Right ventricle myocardium inferior (tissue), 1 donor: Measurements from ENCODE around the gene REN. TPM values are rescaled to one million over a fixed set of nuclear protein-coding genes. Genes with fewer than 3 reads are reported as not detected.
A peak's percentile ranks its signal among the peaks of the same experiment; 100 is the strongest.

Experiments used
- ATAC-seq: fragments of 200-7000 bp; cut with Tn5 transposase; one replicate; pipeline ENCODE4 v1.9.1; 2020; ENCODE audit warnings: mild to moderate bottlenecking, moderate library complexity
- DNase-seq: peaks from one replicate; pipeline ENCODE4 v3.0.0; 2021; ENCODE audit errors: missing footprints
- intact Hi-C: fragments of 100-400 bp; cut with DNase I; formaldehyde crosslinking; loops from one replicate; pipeline ENCODE4 v1.11.0; 2022
- total RNA-seq: library from RNA; stranded (reverse); fragmentation: NEBNext Ultra II Directional; extraction: Animal tissue kit (Norgen Biotek cat#: 25700); gene quantifications from one replicate; pipeline ENCODE4 v1.2.1, GENCODE V29; 2021
- donor health status: DM: no; HTN: yes; CAD: no; lungs with severe emphysema.

REN gene
- total RNA-seq, 1 donor from 2014 or later = not detected

- DNase-seq = no peak
- ATAC-seq = no peak
- intact Hi-C loops = loop anchor here (2.0 kb wide), 1 partner anchor 51 kb away; no protein-coding TSS in a partner anchor
Measured at GRCh38 chr1:204125759-204126351, 40.3 kb downstream of the REN start.

- ATAC-seq = no peak
- peak; percentile 82 for DNase-seq
- intact Hi-C loops = no loop called here
Measured at GRCh38 chr1:204124639-204125038, 41.5 kb downstream of the REN start.

- ATAC-seq (no peak), DNase-seq (no peak)
- intact Hi-C loops = no loop called here
Measured at GRCh38 chr1:204123376-204123775, 42.8 kb downstream of the REN start.

- ATAC-seq (no peak), DNase-seq (no peak)
- intact Hi-C loops = no loop called here
Measured at GRCh38 chr1:204121840-204122555, 44.1 kb downstream of the REN start.

GRCh38 chr1:204116539-204116938 is 49.6 kb downstream of the REN start:
- DNase-seq (no peak), ATAC-seq (no peak)
- intact Hi-C loops = no loop called here

GRCh38 chr1:204115116-204115515 is 51.0 kb downstream of the REN start:
- intact Hi-C loops = no loop called here
- DNase-seq (no peak), ATAC-seq (no peak)

- DNase-seq (no peak), ATAC-seq (no peak)
- intact Hi-C loops = no loop called here
Measured at GRCh38 chr1:204114606-204115005, 51.5 kb downstream of the REN start.

GRCh38 chr1:204113896-204114295 is 52.2 kb downstream of the REN start:
- intact Hi-C loops = no loop called here
- no peak for DNase-seq
- ATAC-seq = no peak

GRCh38 chr1:204112876-204113730 is 53.0 kb downstream of the REN start:
- intact Hi-C loops = no loop called here
- ATAC-seq (no peak), DNase-seq (no peak)

- ATAC-seq (no peak), DNase-seq (no peak)
- intact Hi-C loops = no loop called here
Measured at GRCh38 chr1:204110894-204111633, 55.1 kb downstream of the REN start.

- DNase-seq (no peak), ATAC-seq (no peak)
- intact Hi-C loops = no loop called here
Measured at GRCh38 chr1:204108312-204109141, 57.6 kb downstream of the REN start.

GRCh38 chr1:204107892-204108291 is 58.2 kb downstream of the REN start:
- ATAC-seq = no peak
- intact Hi-C loops = no loop called here
- DNase-seq = no peak

- ATAC-seq = no peak
- intact Hi-C loops = no loop called here
- DNase-seq = no peak
Measured at GRCh38 chr1:204106825-204107224, 59.3 kb downstream of the REN start.

GRCh38 chr1:204105131-204105515 is 61.0 kb downstream of the REN start:
- ATAC-seq = no peak
- intact Hi-C loops = no loop called here
- no peak for DNase-seq

Other genes with a start within 250 kb of the REN start
- 12.1 TPM for gene SOX13, start 93.2 kb downstream of the REN start, total RNA-seq
- gene ETNK2, start 14.3 kb downstream of the REN start, total RNA-seq = 5.3 TPM
- not detected for gene KISS1, start 30.2 kb upstream of the REN start, total RNA-seq
- not detected for gene GOLT1A, start 47.7 kb upstream of the REN start, total RNA-seq
- gene PLEKHA6, start 193.6 kb upstream of the REN start, total RNA-seq = 18.7 TPM
- 21.0 TPM for gene PPP1R15B, start 245.5 kb upstream of the REN start, total RNA-seq